ENCODE results near the gene NME2. TPM values are rescaled to one million over a fixed set of nuclear protein-coding genes. Genes with fewer than 3 reads are reported as not detected.
"Not testable (repeated sequence)": the region's sequence is repeated elsewhere in the genome, so short reads cannot be mapped to it uniquely, and the experiment has no call there.

Gene NME2
- total and polyA plus RNA-seq, 5 donors = 311 to 488 (median 330) TPM

- ATAC-seq; H3K27ac ChIP-seq (ENCODE audit: low read length); intact Hi-C loops (cut with DNase I); H3K4me3 ChIP-seq (ENCODE audit: low read length); H3K4me1 ChIP-seq (ENCODE audit: control insufficient read depth, insufficient read depth, low read length); H3K9me3 ChIP-seq (ENCODE audit: control insufficient read depth, low read length); H3K27me3 ChIP-seq (ENCODE audit: control insufficient read depth, insufficient read depth); DNase-seq: not testable (repeated sequence)
- 98% methylated on average over 9 of the region's 9 CpGs for WGBS
Observed at GRCh38 chr17:51172030-51172429, 5.8 kb downstream of the NME2 start.

DNA sequence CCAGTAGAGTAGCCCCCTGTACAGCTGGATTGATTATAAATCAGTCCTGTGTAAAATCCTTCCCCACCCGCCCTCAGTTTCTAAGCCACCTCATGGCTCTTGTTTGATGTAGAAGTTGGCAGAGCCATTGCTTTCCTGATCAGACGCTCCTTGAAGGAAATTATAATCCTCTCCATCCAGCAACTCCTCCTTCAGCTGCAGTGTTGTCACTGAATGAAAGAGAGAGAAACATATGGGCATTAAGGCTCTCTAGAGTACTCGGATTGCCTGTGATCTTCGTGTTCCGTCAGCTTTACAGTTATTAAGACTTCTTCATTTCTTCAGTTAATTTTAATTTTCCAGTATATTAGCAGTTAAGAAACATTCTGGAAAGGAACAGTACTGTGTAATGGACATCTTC is 14.3 kb downstream of the NME2 start:
- no peaks in the 10 kb centered on the region for H3K9me3 ChIP-seq (ENCODE audit: control insufficient read depth, low read length)
- DNase-seq (no peak), ATAC-seq (no peak)
- no peak overlapping the region for H3K27ac ChIP-seq (ENCODE audit: low read length)
- WGBS = 82% methylated on average over 5 of the region's 5 CpGs
- intact Hi-C loops (cut with DNase I) = no loop called here
- no peaks in the 10 kb centered on the region for H3K4me1 ChIP-seq (ENCODE audit: control insufficient read depth, insufficient read depth, low read length)
- H3K4me3 ChIP-seq (ENCODE audit: low read length) = no peak overlapping the region
- no peaks in the 10 kb centered on the region for H3K27me3 ChIP-seq (ENCODE audit: control insufficient read depth, insufficient read depth)

- Histone ChIP-seq H3K27ac (ENCODE audit: low read length) (no peak overlapping the region), H3K9me3 (ENCODE audit: control insufficient read depth, low read length) (no peaks in the 10 kb centered on the region), H3K27me3 (ENCODE audit: control insufficient read depth, insufficient read depth) (no peaks in the 10 kb centered on the region), H3K4me3 (ENCODE audit: low read length) (no peak overlapping the region), H3K4me1 (ENCODE audit: control insufficient read depth, insufficient read depth, low read length) (no peaks in the 10 kb centered on the region)
- WGBS = 72% methylated on average over 1 of the region's 1 CpG
- no peak for DNase-seq
- intact Hi-C loops (cut with DNase I) = no loop called here
- no peak for ATAC-seq
Observed at GRCh38 chr17:51184124-51184523, 17.9 kb downstream of the NME2 start.

- 92% methylated on average over 8 of the region's 8 CpGs for WGBS
- no peak for DNase-seq
- Histone ChIP-seq H3K27me3 (ENCODE audit: control insufficient read depth, insufficient read depth) (no peaks in the 10 kb centered on the region), H3K9me3 (ENCODE audit: control insufficient read depth, low read length) (no peaks in the 10 kb centered on the region), H3K4me1 (ENCODE audit: control insufficient read depth, insufficient read depth, low read length) (no peaks in the 10 kb centered on the region), H3K4me3 (ENCODE audit: low read length) (no peak overlapping the region), H3K27ac (ENCODE audit: low read length) (no peak overlapping the region)
- intact Hi-C loops (cut with DNase I) = no loop called here
- no peak for ATAC-seq
Observed at GRCh38 chr17:51185763-51186332, 19.6 kb downstream of the NME2 start.

GRCh38 chr17:51188271-51188833 is 22.1 kb downstream of the NME2 start:
- intact Hi-C loops (cut with DNase I) = no loop called here
- H3K27me3 ChIP-seq (ENCODE audit: control insufficient read depth, insufficient read depth) = no peaks in the 10 kb centered on the region
- H3K9me3 ChIP-seq (ENCODE audit: control insufficient read depth, low read length) = no peaks in the 10 kb centered on the region
- ATAC-seq = no peak
- WGBS = 86% methylated on average over 9 of the region's 9 CpGs
- H3K4me3 ChIP-seq (ENCODE audit: low read length) = no peak overlapping the region
- H3K4me1 ChIP-seq (ENCODE audit: control insufficient read depth, insufficient read depth, low read length) = no peaks in the 10 kb centered on the region
- no peak overlapping the region for H3K27ac ChIP-seq (ENCODE audit: low read length)
- DNase-seq = no peak

DNA sequence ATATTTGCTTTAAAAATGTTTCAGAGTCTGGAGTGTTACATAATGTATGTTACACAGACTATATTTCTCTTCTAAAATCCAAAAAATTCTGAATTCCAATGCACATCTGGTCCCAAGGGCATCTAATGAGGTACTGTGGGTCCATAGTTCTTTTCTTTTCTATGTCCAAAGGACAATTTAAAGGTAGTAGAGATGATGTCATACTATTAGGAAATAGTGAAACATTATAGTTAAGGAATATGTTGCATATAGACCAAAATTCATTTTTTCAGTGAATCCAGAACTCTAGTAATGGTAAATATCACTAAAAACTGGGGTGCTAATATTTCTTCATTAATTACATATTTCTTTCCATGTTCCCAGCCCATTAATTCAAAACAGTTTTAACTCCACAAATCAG is 23.0 kb downstream of the NME2 start:
- H3K4me1 ChIP-seq (ENCODE audit: control insufficient read depth, insufficient read depth, low read length) = no peaks in the 10 kb centered on the region
- H3K27ac ChIP-seq (ENCODE audit: low read length) = no peak overlapping the region
- DNase-seq (no peak), ATAC-seq (no peak)
- H3K4me3 ChIP-seq (ENCODE audit: low read length) = no peak overlapping the region
- intact Hi-C loops (cut with DNase I) = no loop called here
- H3K9me3 ChIP-seq (ENCODE audit: control insufficient read depth, low read length) = no peaks in the 10 kb centered on the region
- H3K27me3 ChIP-seq (ENCODE audit: control insufficient read depth, insufficient read depth) = no peaks in the 10 kb centered on the region

- Histone ChIP-seq H3K4me3 (ENCODE audit: low read length) (no peak overlapping the region), H3K4me1 (ENCODE audit: control insufficient read depth, insufficient read depth, low read length) (no peaks in the 10 kb centered on the region), H3K27ac (ENCODE audit: low read length) (no peak overlapping the region), H3K27me3 (ENCODE audit: control insufficient read depth, insufficient read depth) (no peaks in the 10 kb centered on the region), H3K9me3 (ENCODE audit: control insufficient read depth, low read length) (no peaks in the 10 kb centered on the region)
- intact Hi-C loops (cut with DNase I) = no loop called here
- WGBS = 59% methylated on average over 1 of the region's 1 CpG
- DNase-seq (no peak), ATAC-seq (no peak)
Observed at GRCh38 chr17:51189628-51190027, 23.4 kb downstream of the NME2 start.

- no peak overlapping the region for H3K4me3 ChIP-seq (ENCODE audit: low read length)
- WGBS = 90% methylated on average over 2 of the region's 2 CpGs
Observed at GRCh38 chr17:51191895-51192294, 25.7 kb downstream of the NME2 start.

DNA sequence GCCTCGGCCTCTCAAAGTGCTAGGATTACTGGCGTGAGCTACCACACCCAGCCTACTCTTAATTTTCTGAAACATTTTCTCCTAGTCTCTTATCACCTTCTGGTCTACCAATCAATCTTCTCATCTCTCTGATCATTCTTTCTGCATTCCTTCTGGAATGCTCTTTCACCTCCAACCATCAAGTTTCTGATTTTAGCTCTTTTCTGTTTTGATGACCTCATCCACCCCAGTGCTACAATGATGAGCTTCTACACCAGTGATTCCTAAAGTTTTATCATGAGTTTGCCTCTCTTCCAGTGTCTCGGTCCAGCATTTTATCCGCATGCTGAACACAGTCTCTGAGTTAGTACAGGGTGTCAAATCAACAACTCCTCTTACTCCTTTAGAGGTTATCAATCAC is 31.5 kb downstream of the NME2 start:
- Histone ChIP-seq H3K27me3 (ENCODE audit: control insufficient read depth, insufficient read depth) (no peaks in the 10 kb centered on the region), H3K9me3 (ENCODE audit: control insufficient read depth, low read length) (no peaks in the 10 kb centered on the region), H3K4me1 (ENCODE audit: control insufficient read depth, insufficient read depth, low read length) (no peaks in the 10 kb centered on the region), H3K27ac (ENCODE audit: low read length) (no peak overlapping the region), H3K4me3 (ENCODE audit: low read length) (no peak overlapping the region)
- intact Hi-C loops (cut with DNase I) = no loop called here
- DNase-seq = no peak
- no peak for ATAC-seq
- 95% methylated on average over 4 of the region's 4 CpGs for WGBS

More at GRCh38 chr17:51191895-51192294, 25.7 kb downstream of the NME2 start:
- intact Hi-C loops (cut with DNase I) = no loop called here
- Histone ChIP-seq H3K27me3 (ENCODE audit: control insufficient read depth, insufficient read depth) (no peaks in the 10 kb centered on the region), H3K4me1 (ENCODE audit: control insufficient read depth, insufficient read depth, low read length) (no peaks in the 10 kb centered on the region), H3K27ac (ENCODE audit: low read length) (no peak overlapping the region), H3K9me3 (ENCODE audit: control insufficient read depth, low read length) (no peaks in the 10 kb centered on the region)
- DNase-seq (no peak), ATAC-seq (no peak)

DNA sequence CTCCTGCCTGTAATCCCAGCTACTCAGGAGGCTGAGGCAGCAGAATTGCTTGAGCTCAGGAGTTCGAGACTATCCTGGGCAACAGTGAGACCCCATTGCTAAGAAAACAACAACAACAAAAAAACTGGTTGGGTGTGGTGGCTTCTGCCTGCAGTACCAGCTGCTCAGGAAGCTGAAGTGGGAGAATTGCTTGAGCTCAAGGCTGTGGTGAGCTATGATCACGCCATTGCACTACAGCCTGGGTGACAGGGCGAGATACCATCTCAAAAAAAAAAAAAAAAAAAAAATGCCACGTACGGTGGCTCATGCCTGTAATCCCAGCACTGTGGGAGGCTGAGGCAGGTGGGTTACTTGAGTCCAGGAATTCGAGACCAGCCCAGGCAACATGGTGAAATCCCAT is 34.1 kb downstream of the NME2 start:
- Histone ChIP-seq H3K27me3 (ENCODE audit: control insufficient read depth, insufficient read depth) (no peaks in the 10 kb centered on the region), H3K4me3 (ENCODE audit: low read length) (no peak overlapping the region), H3K9me3 (ENCODE audit: control insufficient read depth, low read length) (no peaks in the 10 kb centered on the region), H3K4me1 (ENCODE audit: control insufficient read depth, insufficient read depth, low read length) (no peaks in the 10 kb centered on the region), H3K27ac (ENCODE audit: low read length) (no peak overlapping the region)
- WGBS = 90% methylated on average over 6 of the region's 6 CpGs
- DNase-seq = no peak
- intact Hi-C loops (cut with DNase I) = no loop called here
- ATAC-seq = no peak

DNA sequence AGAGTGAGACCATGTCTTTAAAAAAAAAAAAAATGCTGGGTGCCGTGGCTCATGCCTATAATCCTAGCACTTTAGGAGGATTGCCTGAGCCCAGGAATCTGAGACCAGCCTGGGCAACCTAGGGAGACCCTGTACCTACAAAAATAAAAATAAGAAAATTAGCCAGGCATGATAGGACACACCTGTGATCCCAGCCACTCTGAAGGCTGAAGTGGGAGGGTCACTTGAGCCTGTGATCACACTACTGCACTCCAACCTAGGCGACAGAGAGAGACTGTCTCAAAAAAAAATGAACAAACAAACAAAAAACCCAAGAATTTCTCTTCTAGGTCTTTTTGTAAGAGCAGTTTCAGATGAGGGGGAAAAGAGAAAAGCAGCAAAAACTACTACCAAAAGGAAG is 34.6 kb downstream of the NME2 start:
- WGBS = 83% methylated on average over 2 of the region's 2 CpGs
- intact Hi-C loops (cut with DNase I) = no loop called here
- no peaks in the 10 kb centered on the region for H3K27me3 ChIP-seq (ENCODE audit: control insufficient read depth, insufficient read depth)
- no peak overlapping the region for H3K4me3 ChIP-seq (ENCODE audit: low read length)
- DNase-seq (no peak), ATAC-seq (no peak)
- no peaks in the 10 kb centered on the region for H3K4me1 ChIP-seq (ENCODE audit: control insufficient read depth, insufficient read depth, low read length)
- no peaks in the 10 kb centered on the region for H3K9me3 ChIP-seq (ENCODE audit: control insufficient read depth, low read length)
- H3K27ac ChIP-seq (ENCODE audit: low read length) = no peak overlapping the region

GRCh38 chr17:51203838-51204237 is 37.6 kb downstream of the NME2 start:
- H3K4me3 ChIP-seq (ENCODE audit: low read length) = no peak overlapping the region
- no peaks in the 10 kb centered on the region for H3K27me3 ChIP-seq (ENCODE audit: control insufficient read depth, insufficient read depth)
- H3K27ac ChIP-seq (ENCODE audit: low read length) = no peak overlapping the region
- no peak for DNase-seq
- intact Hi-C loops (cut with DNase I) = no loop called here
- no peaks in the 10 kb centered on the region for H3K4me1 ChIP-seq (ENCODE audit: control insufficient read depth, insufficient read depth, low read length)
- no peaks in the 10 kb centered on the region for H3K9me3 ChIP-seq (ENCODE audit: control insufficient read depth, low read length)
- ATAC-seq = no peak
